CD4-positive, alpha-beta T cell treated with Interleukin-17A for 1 hour (primary cell): ENCODE measurements around the gene C10orf95.
"Not testable (repeated sequence)": the region's sequence is repeated elsewhere in the genome, so short reads cannot be mapped to it uniquely, and the experiment has no call there.

Experiments
- DNase-seq: peaks from one replicate; pipeline ENCODE4 v3.0.0-alpha.2; 2020

C10orf95 gene, protein sequence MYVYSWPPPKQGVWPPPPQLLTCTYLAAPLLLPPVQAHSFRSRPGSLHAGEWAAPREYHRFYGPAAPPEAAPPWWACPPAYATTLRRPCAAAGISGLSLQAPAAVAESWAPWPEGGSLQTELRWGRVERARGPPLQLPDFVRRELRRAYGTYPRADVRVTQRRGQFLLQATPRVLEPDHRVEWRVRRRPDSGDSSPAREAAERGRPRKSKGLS

DNA sequence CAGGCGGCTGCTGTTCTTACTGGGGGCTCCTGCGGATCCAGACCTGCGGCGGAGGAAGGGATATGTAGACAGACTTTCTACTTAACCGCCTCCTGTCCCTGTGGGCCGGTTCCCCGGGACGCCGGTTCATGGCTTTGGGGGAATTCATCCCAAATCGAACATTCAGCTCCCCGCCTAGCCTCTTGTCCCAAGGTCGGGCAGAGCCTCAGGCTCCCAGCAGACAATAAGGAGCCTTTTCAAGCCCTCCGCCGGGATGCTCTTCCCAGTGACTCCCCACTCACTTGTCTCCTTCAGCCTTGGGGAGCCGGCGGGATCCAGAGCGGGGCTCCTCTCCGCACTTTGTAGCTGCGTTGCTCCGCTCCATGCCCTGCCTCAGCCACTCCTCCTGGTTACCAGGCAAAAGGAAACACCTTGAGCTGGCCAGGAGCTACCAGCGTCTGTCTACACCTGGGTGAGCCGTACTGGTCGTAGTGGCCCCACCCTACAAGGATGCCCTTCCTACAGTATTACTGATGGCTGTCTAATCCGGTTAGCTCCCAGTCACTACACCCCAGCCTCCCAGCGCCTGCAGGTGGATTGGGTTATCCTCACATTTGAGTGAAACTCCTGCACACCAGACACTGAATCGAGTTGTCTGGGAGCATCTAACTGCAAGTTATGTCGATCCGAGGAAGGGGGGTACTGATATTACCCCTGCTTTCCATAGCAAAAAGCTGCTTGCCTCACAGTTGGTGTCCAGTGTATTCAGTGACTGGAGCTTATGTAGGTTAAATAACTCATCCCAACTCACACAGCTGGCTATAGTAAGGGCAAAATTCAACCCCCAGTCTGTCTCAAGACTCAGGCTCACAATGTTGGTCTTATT, at the start of gene C10orf95:
TSS of gene C10orf95 (minus strand) at position 439 of the 865 bp plus-strand sequence. CDS start 450 bp downstream, outside the sequence.
- no peak for DNase-seq

DNA sequence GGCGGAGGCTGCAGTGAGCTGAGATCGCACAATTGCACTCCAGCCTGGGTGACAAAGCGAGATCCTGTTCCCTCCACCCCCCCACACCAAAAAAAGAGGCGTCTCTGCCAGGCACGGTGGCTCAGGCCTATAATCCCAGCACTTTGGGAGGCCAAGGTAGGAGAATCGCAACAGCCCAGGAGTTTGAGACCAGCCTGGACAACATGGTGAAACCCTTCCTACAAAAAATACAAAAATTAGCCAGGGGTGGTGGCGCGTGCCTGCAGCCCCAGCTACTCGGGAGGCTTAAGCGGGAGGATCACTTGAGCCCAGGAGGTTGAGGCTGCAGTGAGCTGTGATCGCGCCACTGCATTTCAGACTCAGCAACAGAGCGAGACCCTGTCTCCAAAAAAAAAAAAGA, 49.3 kb upstream of the C10orf95 start:
- not testable (repeated sequence) for DNase-seq

DNA sequence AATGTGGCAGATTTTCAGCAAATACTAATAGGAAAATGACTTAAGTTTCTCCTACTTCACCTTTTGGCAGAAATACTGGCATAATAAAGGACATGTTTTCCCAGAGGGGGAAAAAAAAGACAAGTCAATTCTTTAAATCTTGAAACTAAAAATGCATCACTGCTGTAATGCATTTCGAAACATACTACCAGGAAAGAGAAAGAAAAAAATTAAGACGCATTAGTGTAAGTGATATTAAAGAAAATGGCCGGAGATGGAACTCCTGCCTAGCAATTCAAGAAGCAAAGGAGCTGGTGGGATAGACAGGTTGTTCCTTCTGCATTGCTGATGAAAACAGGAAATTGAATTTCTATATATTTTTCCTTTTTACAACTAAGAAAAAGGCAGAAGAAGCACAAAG, 48.0 kb upstream of the C10orf95 start:
- DNase-seq: no peak

DNA sequence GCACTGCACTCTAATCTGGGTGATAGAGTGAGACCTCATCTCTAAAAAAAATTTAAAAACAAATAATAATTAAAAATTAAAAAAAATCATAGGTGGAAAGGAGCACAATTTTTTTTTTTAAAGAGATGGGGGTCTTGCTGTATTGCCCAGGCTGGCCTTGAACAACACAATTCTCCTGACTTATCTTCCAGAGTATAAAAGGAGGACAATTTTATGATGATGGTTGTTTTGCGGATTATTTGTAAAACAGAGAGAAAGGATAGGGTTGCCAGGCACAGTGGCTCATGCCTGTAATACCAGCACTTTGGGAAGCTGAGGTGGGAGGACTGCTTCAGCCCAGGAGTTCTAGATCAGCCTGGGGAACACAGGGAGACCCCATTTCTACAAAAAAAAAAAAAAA, 46.2 kb upstream of the C10orf95 start:
- no peak for DNase-seq

DNA sequence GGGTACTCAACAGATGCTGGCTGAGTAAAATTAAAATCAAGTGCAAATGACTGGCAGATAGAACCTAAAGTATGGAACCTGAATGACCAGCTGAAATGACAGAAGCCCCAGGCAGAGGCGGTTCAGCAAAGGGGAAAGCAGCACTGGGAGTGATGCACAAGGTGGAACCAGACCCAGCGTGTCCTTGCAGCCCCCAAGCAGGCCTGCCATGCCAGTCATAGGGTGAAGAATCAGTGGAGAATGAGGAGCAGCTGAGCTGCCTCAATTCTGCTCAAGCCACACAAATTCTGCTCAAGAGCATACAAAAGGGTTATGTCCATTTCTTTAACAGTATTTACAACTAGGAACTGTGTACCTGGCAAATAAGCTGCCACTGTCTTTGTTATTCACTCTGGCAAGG, 42.4 kb upstream of the C10orf95 start:
- no peak for DNase-seq

DNA sequence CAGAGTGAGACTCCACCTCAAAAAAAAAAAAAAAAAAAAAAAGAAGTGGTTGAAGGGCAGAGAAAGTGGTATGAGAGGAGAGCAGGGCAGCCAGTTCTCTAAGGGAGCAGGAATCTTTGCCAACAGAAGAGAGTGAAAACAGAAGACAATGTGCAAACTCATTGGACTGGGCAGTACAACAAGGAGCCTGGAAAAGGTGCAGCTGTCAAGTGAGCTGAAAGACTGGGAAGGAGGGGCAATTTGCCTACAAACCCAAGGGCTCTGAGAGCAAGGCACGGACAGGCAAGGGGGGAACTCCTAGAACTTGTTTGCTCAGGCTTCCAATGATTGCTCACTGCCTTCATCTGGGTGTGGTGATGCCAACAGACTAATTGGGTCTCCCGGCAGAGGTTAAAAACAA, 41.6 kb upstream of the C10orf95 start:
- DNase-seq: no peak

DNA sequence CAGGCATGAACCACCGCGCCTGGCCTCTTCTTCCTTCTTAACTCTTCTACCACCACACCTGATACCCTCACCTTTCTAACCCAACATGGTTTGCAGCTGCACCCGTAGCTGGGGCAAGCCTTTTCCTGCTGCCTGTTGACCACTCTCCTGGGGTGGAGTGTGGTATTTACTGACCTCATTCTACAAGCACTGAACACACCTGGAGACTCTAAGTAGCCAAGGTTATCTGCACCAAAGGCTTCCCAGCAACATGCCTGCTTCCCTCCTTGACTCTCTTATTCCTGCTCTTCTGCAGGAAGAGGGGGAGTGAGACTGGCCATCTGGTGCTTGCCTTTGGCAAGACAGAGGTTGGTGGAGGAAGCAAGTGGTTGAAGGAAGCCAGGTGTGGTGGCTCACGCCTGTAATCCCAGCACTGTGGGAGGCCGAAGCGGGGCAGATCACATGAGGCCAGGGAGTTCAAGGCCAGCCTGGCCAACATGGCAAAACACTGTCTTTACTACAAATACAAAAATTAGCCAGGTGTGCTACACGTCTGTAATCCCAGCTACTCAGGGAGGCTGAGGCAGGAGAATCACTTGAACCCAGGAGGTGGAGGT, 41.1 kb upstream of the C10orf95 start:
- DNase-seq: no peak

DNA sequence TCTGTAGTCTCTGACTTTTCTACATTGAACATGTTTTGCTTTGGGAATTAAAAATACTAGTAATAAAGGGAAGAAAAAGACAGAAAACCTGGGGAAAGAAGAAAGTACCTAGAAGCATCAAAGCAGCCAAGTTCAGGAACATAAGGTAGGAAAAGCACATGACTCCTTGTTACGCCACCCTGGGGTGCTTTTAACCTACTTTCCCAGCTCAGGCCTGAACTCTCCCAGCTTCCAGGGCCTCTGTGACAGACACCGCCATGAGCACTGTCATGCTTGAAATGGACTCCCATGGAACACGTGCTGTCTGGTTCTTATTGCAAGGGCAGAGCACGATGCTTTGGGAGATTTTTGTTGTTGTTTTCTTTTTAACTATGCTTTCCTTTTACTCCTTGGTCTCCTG, 39.8 kb upstream of the C10orf95 start:
- no peak for DNase-seq

DNA sequence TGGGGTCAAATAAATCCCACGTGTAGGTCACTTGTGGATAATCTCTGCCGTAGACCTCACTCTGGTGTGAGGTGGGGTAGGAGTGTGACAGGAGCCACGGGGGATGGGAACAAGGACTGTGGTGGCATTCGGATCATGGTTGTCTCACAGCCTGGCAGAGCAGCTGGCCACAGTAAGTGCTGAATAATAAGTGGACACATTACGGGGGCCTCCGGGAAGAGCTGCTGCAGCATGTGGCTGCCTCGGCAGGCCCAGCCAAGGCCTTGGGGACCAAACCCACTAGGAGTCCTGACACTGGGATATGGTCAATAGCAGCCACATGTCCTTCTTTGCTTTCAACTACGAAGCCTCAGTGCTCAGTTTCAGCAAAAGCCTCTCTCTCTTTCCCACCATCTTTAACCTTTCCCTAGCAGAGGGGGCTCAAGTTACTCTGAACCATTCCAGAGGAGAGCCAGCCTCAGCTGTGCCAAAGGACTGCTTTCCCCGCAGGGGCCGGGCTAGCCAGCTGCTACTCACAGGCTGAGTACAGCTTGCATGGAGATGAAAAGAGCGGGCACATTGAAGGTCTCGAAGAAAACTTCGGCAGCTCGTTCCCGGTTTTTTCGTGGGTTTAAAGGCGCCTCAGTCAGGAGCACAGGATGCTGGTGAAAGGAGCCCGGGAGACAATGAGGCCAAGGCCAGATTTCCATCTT, 33.9 kb upstream of the C10orf95 start:
- DNase-seq: no peak

DNA sequence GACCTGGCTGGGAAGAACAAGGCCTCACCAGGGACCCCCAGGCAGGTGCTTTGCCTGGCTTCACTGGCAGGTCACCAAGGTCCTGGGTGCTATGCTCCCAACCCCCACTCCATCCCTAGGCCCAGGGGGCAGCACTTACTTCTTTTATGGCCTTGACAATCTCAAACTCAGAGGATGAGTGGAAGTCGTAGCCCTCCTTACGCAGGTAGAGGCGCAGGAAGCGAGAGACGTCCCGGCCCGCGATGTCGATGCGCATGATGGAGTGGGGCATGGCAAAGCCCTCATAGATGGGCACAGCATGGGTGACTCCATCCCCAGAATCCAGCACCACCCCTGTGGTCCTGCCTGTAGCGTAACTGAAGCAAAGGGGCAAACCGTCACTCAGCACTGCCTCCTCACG, 32.7 kb upstream of the C10orf95 start:
- no peak for DNase-seq

DNA sequence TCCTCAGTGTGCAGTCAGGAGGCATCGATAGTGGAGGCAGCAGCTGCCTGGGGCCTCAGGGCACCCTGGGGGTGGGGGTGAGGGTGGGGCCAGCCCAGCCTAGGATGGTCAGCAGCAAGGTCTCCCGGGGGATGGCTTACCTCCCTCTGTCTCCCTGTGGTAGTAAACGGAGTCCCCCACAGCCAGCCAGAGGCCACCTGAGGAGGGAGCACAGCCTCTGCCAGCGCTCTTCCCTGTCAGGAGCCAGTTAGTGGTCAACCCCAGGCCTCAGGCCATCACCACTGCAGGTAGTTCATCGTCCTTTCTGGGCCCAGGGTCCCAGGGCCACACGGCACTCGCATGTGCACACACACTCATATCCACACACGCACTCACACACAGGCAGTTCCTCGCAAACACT, 29.1 kb upstream of the C10orf95 start:
- no peak for DNase-seq

DNA sequence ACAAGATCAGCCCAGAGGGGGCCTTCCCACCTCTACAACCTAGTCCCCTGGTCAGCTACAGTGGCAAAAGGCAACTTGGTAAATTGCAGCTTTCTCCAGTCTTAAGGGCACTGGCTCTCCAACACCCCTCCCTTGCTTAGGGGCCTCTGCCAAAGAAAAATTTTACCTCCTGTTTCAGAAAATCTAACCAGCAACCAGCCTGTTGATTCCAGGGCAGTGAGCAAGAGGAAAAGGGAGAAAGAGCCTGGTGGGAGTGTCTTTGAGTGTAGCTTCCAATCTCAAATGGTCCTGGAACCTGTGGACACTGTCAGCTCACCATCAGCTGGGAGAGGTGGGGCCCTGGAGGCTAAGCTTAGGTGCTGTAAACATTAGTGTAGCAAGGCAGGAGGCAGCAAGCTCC, 28.3 kb upstream of the C10orf95 start:
- peak; percentile 6 for DNase-seq

DNA sequence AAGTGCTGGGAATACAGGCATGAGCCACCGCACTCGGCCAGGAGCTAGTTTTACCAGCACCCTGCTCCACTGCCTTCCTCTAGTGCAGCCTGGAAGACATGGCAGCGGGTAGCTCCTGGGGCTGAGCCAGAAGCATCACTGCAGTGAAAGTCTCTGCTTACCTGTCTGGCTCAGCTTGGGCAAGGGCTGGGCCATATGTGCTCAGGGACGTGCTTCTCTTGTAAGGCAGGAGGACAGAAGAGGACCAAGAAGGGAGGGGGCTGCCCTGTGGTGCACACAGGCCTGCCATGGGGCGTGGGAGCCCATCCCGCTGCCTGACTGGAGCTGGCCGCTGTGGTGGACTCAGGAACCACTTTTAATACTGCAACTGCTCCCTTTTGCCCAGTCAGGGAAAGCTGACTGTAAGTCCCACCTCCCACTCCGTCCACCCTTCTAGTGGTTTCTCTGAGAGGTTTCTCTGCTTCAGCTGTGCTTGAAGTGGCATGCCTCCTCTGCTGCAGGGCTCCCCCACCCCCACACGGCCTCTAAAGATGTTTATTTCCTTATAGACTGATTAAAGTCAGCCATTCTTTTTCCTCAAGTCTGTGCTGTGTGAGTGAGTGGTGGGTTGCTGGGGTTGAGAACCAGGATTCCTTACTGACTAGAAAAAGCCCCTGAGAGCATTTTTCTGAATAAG, 25.3 kb upstream of the C10orf95 start:
- peak; percentile 7 for DNase-seq

DNA sequence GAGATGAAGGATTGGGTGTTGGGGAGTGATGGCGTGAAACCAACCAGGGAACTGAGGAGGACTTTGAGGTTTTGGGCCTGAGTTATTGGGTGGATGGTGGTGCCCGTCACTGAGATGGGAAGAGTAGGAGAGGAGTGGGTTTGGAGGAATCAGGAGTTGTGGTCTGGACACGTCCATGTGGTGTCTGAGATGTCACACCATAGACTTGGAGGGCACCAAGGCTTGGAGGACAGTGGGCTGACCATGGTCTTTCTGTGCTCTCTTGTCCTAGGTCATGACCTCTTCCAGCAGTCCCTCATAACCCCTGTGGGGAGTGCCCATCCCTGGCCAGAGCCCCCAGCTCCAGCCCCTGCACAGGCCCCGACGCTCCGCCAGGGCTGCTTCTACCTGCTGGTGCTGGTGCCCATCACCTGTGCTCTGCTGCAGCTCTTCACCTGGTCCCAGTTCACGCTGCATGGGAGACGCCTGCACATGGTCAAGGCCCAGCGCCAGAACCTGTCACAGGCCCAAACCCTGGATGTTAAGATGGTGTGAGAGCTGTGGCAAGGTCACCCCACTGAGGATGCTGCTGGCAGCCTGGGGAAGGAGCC, 24.2 kb upstream of the C10orf95 start:
- no peak for DNase-seq

DNA sequence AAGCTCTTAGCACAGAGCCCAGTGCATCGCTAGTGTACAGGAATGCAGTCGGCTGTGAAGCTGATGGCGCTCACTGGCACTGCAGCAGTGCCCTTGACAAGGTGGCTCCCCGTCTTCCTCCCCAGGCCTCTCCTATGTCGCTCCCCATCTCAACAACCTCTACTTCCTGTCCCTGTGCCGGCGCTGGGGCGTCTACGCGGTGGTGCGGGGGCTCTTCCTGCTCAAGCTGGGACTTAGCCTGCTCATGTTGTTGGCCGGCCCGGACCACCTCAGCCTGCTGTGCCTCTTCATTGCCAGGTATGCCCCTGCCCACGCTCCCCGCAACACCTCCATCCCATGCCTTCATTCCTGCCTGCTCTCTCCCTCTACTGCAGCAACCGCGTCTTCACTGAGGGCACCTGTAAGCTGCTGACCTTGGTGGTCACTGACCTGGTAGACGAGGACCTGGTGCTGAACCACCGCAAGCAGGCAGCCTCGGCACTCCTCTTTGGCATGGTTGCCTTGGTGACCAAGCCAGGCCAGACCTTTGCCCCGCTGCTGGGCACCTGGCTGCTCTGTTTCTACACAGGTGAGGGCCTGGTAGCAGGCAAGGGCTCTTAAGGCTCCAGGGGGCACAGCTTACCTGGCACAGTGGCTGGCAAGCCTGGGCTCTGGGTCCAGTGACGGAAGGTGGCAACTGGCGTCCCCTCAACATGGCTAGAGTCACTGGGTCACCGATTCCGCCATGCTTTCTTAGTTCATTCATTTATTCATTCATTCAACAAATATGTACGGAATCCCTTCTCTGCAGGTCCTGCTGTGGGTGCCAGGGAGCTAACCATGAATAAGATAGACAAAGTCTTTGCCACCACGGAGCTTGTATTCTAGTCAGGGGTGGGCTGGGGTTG, 22.3 kb upstream of the C10orf95 start:
- DNase-seq: peak; percentile 27

DNA sequence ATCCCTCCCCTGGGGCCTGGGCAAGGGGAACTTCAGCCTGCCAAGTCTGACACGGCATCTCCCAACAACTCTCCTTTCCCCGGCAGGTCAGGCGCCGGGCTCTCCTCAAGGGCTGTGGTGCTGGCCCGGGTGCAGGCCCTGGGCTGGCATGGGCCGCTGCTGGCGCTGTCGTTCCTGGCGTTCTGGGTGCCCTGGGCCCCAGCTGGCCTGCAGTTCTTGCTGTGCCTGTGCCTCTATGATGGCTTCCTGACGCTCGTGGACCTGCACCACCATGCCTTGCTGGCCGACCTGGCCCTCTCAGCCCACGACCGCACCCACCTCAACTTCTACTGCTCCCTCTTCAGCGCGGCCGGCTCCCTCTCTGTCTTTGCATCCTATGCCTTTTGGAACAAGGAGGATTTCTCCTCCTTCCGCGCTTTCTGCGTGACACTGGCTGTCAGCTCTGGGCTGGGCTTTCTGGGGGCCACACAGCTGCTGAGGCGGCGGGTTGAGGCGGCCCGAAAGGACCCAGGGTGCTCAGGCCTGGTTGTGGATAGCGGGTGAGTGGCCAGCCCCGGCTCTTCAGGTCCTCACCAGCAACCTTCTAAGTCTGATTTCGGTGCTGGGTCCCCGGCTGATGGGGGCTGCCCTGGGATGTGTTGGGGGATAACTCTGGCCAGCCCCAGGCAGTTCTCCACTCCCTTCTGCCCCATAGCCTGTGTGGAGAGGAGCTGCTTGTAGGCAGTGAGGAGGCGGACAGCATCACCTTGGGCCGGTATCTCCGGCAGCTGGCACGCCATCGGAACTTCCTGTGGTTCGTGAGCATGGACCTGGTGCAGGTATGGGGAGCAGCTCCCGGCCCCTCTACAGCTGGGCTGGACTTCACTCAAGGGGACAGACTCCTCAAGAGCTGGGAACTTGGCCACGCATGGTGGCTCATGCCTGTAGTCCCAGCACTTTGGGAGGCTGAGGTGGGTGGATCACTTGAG, 19.5 kb upstream of the C10orf95 start:
- no peak for DNase-seq

DNA sequence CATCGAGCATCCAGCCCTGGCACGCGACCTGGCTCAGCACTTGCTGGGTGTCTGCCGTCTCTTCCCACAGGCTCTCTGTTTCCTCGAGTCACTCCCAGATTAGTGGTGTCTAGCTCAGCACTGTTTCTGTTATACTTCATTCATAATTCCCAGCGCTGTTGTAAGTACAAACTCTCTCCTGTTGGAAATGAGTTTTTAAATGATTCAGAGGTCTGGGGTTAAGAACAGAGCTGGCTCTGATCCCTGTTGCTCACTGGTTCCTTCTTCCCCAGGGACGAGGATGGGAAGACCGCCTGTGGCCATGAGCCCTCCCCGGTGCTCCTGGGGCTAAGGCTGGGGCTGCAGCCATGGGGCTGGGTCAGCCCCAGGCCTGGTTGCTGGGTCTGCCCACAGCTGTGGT, 17.3 kb upstream of the C10orf95 start:
- DNase-seq: no peak

DNA sequence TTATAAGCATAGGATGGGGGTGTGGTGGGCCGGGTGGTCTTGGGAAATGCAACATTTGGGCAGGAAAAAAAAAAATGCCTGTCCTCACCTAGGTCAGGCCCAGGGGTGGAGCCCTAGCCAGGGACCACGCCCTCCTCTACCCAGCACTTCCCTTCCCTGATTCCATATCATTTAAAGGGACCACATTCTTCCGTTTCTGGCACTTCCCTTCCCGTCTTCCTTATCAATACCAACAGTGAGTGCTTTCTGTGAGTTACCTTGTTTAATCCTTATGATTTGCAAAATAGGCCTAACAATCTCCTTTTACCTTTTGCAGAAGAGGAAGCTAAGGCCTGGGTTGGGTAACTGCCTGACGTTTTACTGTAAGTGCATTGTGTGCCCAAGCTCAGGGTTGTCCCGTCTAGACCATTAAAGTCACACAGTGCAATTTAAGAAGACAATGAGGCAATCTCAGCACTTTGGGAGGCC, 16.7 kb upstream of the C10orf95 start:
- no peak for DNase-seq

DNA sequence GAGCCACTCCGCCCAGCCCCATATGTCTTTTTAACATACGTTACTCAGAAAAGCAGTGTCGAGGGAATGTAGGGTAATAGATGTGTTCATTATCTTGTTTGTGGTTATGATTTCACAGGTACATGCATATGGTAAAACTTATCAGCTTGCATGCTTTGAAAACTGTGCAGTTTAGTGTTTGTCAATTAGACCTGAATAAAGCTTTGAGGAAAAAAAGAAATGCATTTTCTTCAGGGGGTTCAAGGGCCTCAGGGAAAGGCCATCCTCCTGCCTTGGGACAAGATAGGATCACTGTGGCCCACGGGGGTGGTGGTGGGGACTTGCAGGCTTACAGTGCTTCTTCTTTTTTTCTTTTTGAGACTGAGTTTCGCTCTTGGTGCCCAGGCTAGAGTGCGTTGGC, 16.0 kb upstream of the C10orf95 start:
- DNase-seq: no peak

DNA sequence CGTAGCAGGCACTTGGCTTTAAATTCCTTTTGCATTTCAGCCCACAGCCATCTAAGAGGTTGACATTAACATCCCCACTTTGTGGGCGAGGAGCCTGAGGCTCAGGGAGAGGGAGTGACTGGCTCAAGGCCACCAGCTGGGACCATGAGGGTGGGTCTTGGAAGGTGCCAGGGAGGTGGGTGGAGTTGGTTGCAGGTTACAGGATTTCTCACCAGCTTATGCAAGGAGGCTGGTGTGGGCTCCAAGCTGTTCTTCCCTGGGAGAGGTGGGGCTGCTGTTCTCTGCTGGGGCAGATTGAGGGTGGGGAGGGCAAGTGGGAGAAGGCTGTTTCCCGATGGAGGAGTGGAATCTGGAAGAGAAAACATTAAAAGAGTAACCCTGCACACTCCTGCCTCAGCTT, 14.1 kb upstream of the C10orf95 start:
- DNase-seq: no peak
